OCI-LY1 (cell line): Measurements from ENCODE around the gene CACNA1H.

ENCODE experiments used
- CTCF ChIP-seq: fragments of 200-600 bp; sonication (generic), shearing (Covaris generic); IDR thresholded peaks from 2 replicates; pipeline ENCODE4 v1.5.1; 2017; ENCODE audit warnings: mild to moderate bottlenecking, antibody characterized with exemption, low read length, moderate library complexity, mixed read lengths
- EZH2 ChIP-seq: fragments of 200-600 bp; sonication (generic), shearing (Covaris generic); IDR thresholded peaks from 2 replicates; pipeline ENCODE4 v1.8.0; 2017; ENCODE audit warnings: borderline replicate concordance, mixed run types, mild to moderate bottlenecking, antibody characterized with exemption, low read length, moderate library complexity, mixed read lengths

- no peak for TF ChIP-seq CTCF
- no peak for TF ChIP-seq EZH2
Observed at GRCh38 chr16:1271380-1271723, 118.4 kb downstream of the CACNA1H start.
